HepG2 (cell line): ENCODE measurements around the gene FBLIM1. TPM values are rescaled to one million over a fixed set of nuclear protein-coding genes. Genes with fewer than 3 reads are reported as not detected.
A peak's percentile ranks its signal among the peaks of the same experiment; 100 is the strongest.

Source experiments
- CC2D1A ChIP-seq: sonication (generic); formaldehyde crosslinking; IDR thresholded peaks from 2 replicates; pipeline ENCODE4 v1.8.1; 2023; ENCODE audit warnings: mild to moderate bottlenecking, missing genetic modification reagents
- EHMT2 ChIP-seq: fragments of 200-600 bp; sonication (generic); IDR thresholded peaks from 2 replicates; pipeline ENCODE4 v1.7.0; 2017; ENCODE audit warnings: antibody characterized with exemption, low read depth, low read length, borderline replicate concordance
- HIVEP1 ChIP-seq: sonication (generic); formaldehyde crosslinking; IDR thresholded peaks from 2 replicates; pipeline ENCODE4 v1.4.0; 2020; ENCODE audit warnings: mild to moderate bottlenecking, missing genetic modification reagents
- HNF1A ChIP-seq, 2 experiments: sonication (generic) in 1 of 2; formaldehyde crosslinking in 1 of 2; IDR thresholded peaks; 2 replicates each; pipeline versions ENCODE4 v1.4.0 to v1.6.1; 2016 to 2020; ENCODE audit warnings: borderline replicate concordance in 1 of 2, low read depth in 1 of 2, mild to moderate bottlenecking in 1 of 2, missing genetic modification reagents in 1 of 2
- KAT7 ChIP-seq: IDR thresholded peaks from 2 replicates; pipeline ENCODE4 v1.6.1; 2018; ENCODE audit warnings: borderline replicate concordance, missing compliant biosample characterization
- MED8 ChIP-seq: sonication (generic); formaldehyde crosslinking; IDR thresholded peaks from 2 replicates; pipeline ENCODE4 v1.8.1; 2023; ENCODE audit warnings: mild to moderate bottlenecking, missing genetic modification reagents; ENCODE audit not compliant: insufficient replicate concordance
- NFKB2 ChIP-seq: sonication (generic); formaldehyde crosslinking; IDR thresholded peaks from 2 replicates; pipeline ENCODE4 v1.4.0; 2020; ENCODE audit warnings: missing genetic modification reagents, borderline replicate concordance
- PRDM15 ChIP-seq: sonication (generic); formaldehyde crosslinking; IDR thresholded peaks from 2 replicates; pipeline ENCODE4 v1.4.0; 2020; ENCODE audit warnings: missing genetic modification reagents
- SKI ChIP-seq: fragments of 450-650 bp; IDR thresholded peaks from one replicate; pipeline ENCODE4 v1.6.1; 2018; ENCODE audit warnings: mild to moderate bottlenecking; ENCODE audit not compliant: partially characterized antibody
- SMAD9 ChIP-seq: sonication (generic); formaldehyde crosslinking; IDR thresholded peaks from 2 replicates; pipeline ENCODE4 v1.5.1; 2020; ENCODE audit warnings: mild to moderate bottlenecking, missing genetic modification reagents
- TBL1XR1 ChIP-seq: fragments of 150-350 bp; IDR thresholded peaks from 2 replicates; pipeline ENCODE4 v1.6.1; 2014; ENCODE audit warnings: borderline replicate concordance, low read length; ENCODE audit not compliant: partially characterized antibody
- U2AF2 ChIP-seq: fragments of 200-400 bp; formaldehyde crosslinking; IDR thresholded peaks from 2 replicates; pipeline ENCODE4 v1.6.1; 2017; ENCODE audit warnings: low read depth, mild to moderate bottlenecking, low read length
- ZNF207 ChIP-seq: fragments of 450-650 bp; IDR thresholded peaks from 2 replicates; pipeline ENCODE4 v1.6.1; 2016; ENCODE audit warnings: antibody characterized with exemption, borderline replicate concordance
- ZNF343 ChIP-seq: sonication (generic); formaldehyde crosslinking; IDR thresholded peaks from 2 replicates; pipeline ENCODE4 v1.4.0; 2020; ENCODE audit warnings: mild to moderate bottlenecking, missing genetic modification reagents
- ZNF430 ChIP-seq: sonication (generic); formaldehyde crosslinking; IDR thresholded peaks from 2 replicates; pipeline ENCODE4 v1.9.0; 2021; ENCODE audit warnings: mild to moderate bottlenecking, missing genetic modification reagents
- ZNF510 ChIP-seq: sonication (generic); formaldehyde crosslinking; IDR thresholded peaks from 2 replicates; pipeline ENCODE4 v1.4.0; 2020; ENCODE audit warnings: low read depth, mild to moderate bottlenecking, missing genetic modification reagents
- ZNF530 ChIP-seq: sonication (generic); formaldehyde crosslinking; IDR thresholded peaks from 2 replicates; pipeline ENCODE4 v1.5.0; 2020; ENCODE audit warnings: low read depth, mild to moderate bottlenecking, missing genetic modification reagents
- ZNF550 ChIP-seq: sonication (generic); formaldehyde crosslinking; IDR thresholded peaks from 2 replicates; pipeline ENCODE4 v1.4.0; 2020; ENCODE audit warnings: mild to moderate bottlenecking, missing genetic modification reagents, borderline replicate concordance
- ZNF576 ChIP-seq: sonication (generic); formaldehyde crosslinking; IDR thresholded peaks from 2 replicates; pipeline ENCODE4 v1.4.0; 2020; ENCODE audit warnings: mild to moderate bottlenecking, missing genetic modification reagents
- ZNF607 ChIP-seq: sonication (generic); formaldehyde crosslinking; IDR thresholded peaks from 2 replicates; pipeline ENCODE4 v1.5.1; 2020; ENCODE audit warnings: missing genetic modification reagents, mild to moderate bottlenecking, borderline replicate concordance
- polyA plus RNA-seq, 8 experiments: library from polyadenylated mRNA; depleted of rRNA in 3 of 8; stranded (reverse) in 7 of 8; unstranded in 1 of 8; fragments of >200 nt; fragmentation: Illumina TruSeq in 4 of 8; extraction: Trizol in 4 of 8; gene quantifications; 2 replicates each; pipeline versions ENCODE4 v1.2.1 to v1.2.3, GENCODE V29; 2011 to 2016; ENCODE audit warnings: low read depth in 4 of 8, missing spikeins in 1 of 8, mixed read lengths in 1 of 8; ENCODE audit not compliant: insufficient read depth in 1 of 8
- total RNA-seq, 5 experiments: library from RNA; depleted of rRNA; stranded (reverse); fragments of >200 nt; fragmentation: Illumina TruSeq; extraction: Trizol; gene quantifications; 2 replicates each; pipeline ENCODE4 v1.2.3, GENCODE V29; 2016; ENCODE audit warnings: low read depth in 1 of 5

Gene FBLIM1
- total and polyA plus RNA-seq, 2 of the 13 experiments (the other 11 are each of a cell fraction or from before 2014, with no cell fraction given), result 10.6 to 23.0 TPM

- TF ChIP-seq PRDM15 (CRISPR knock-in tag), result peak; percentile 66; the same call in 1 of the 2 replicates
- TF ChIP-seq HIVEP1 (CRISPR knock-in tag), result peak; percentile 55; the same call in 1 of the 2 replicates
- peak; percentile 64 for TF ChIP-seq SKI
- TF ChIP-seq KAT7 (CRISPR knock-in tag), result peak; percentile 70; the same call in 1 of the 2 replicates
- TF ChIP-seq U2AF2, result no peak
- no peak for TF ChIP-seq EHMT2
- TF ChIP-seq ZNF207, result no peak
- no peak for TF ChIP-seq CC2D1A (CRISPR knock-in tag)
- TF ChIP-seq ZNF550 (CRISPR knock-in tag), result no peak
- no peak for TF ChIP-seq ZNF576 (CRISPR knock-in tag)
- no peak for TF ChIP-seq ZNF510 (CRISPR knock-in tag)
- TF ChIP-seq SMAD9 (CRISPR knock-in tag), result no peak
- peak; percentile 50 for TF ChIP-seq MED8
- peak; percentile 96; the same call in 1 of the 2 replicates for TF ChIP-seq NFKB2 (CRISPR knock-in tag)
- TF ChIP-seq ZNF607, result peak; percentile 96
- peak; percentile 60; the same call in 1 of the 2 replicates for TF ChIP-seq ZNF430 (CRISPR knock-in tag)
- TF ChIP-seq TBL1XR1, result no peak
- TF ChIP-seq ZNF530 (CRISPR knock-in tag), result peak; percentile 48; the same call in 1 of the 2 replicates
- TF ChIP-seq ZNF343 (CRISPR knock-in tag), result 0 out of 2 replicates have a peak, but pooled peaks have one; percentile 38
- peak; percentile 23; the same call in 1 of the 2 replicates for TF ChIP-seq HNF1A (IDR thresholded peaks at IDR 0.05; ENCODE audit: low read depth)
- TF ChIP-seq HNF1A (CRISPR knock-in tag; IDR thresholded peaks at IDR 0.05; ENCODE audit: borderline replicate concordance), result peak; percentile 63; the same call in 1 of the 2 replicates
These were observed 76.0 kb downstream of the FBLIM1 start (continued) for GRCh38 chr1:15834406-15835204.
